ENCODE measurements around the gene ARHGEF11. TPM values are rescaled to one million over a fixed set of nuclear protein-coding genes. Genes with fewer than 3 reads are reported as not detected.
A peak's percentile ranks its signal among the peaks of the same experiment; 100 is the strongest.

The ARHGEF11 gene
- total and polyA plus RNA-seq, 2 experiments from 2014 or later: 25.0 to 26.9 TPM

GRCh38 chr1:156923670-156924477 lies 121.7 kb downstream of the ARHGEF11 start:
- Histone ChIP-seq H2AFZ (no peak overlapping the region), H3K4me2 (peak overlapping the region; percentile 80), H3K27ac (no peak overlapping the region), H3K4me1 (ENCODE audit: insufficient read depth) (peaks cover 27% of the 10 kb centered on the region), H4K20me1 (ENCODE audit: insufficient read depth, poor library complexity, severe bottlenecking) (no peaks in the 10 kb centered on the region), H3K27me3 (peaks cover 89% of the 10 kb centered on the region), H3K9me3 (ENCODE audit: low read depth) (no peaks in the 10 kb centered on the region), H3K36me3 (replicated peaks; ENCODE audit: insufficient read depth, low read depth) (no peaks in the 10 kb centered on the region), H3K9me2 (replicated peaks; ENCODE audit: insufficient read depth) (no peaks in the 10 kb centered on the region), H3K79me2 (no peaks in the 10 kb centered on the region), H3K4me3 (no peak overlapping the region)
- no peak for TF ChIP-seq EZH2phosphoT487 (IDR thresholded peaks at IDR 0.05; ENCODE audit: low read depth, severe bottlenecking, unreplicated experiment)
- TF ChIP-seq EZH2 (IDR thresholded peaks at IDR 0.05; ENCODE audit: borderline replicate concordance): peak; percentile 57
- no peak for DNase-seq (ENCODE audit: low spot score)
- 3% methylated on average over 42 of the region's 64 CpGs for WGBS (ENCODE audit: low lambda C conversion rate, missing lambda C conversion rate)

- H3K27me3 ChIP-seq: peaks cover 85% of the 10 kb centered on the region
Observed at GRCh38 chr1:156922986-156923669, 122.4 kb downstream of the ARHGEF11 start.

GRCh38 chr1:156921053-156921529 lies 124.5 kb downstream of the ARHGEF11 start:
- Histone ChIP-seq H3K27ac (no peak overlapping the region), H3K36me3 (replicated peaks; ENCODE audit: insufficient read depth, low read depth) (no peaks in the 10 kb centered on the region), H3K9me2 (replicated peaks; ENCODE audit: insufficient read depth) (no peaks in the 10 kb centered on the region), H2AFZ (no peak overlapping the region), H3K4me2 (peak overlapping the region; percentile 89), H4K20me1 (ENCODE audit: insufficient read depth, poor library complexity, severe bottlenecking) (no peaks in the 10 kb centered on the region), H3K79me2 (no peaks in the 10 kb centered on the region), H3K9me3 (ENCODE audit: low read depth) (no peaks in the 10 kb centered on the region), H3K27me3 (peaks cover 67% of the 10 kb centered on the region), H3K4me3 (no peak overlapping the region), H3K4me1 (ENCODE audit: insufficient read depth) (peaks cover 19% of the 10 kb centered on the region)
- 64% methylated on average over 7 of the region's 7 CpGs for WGBS (ENCODE audit: low lambda C conversion rate, missing lambda C conversion rate)
- no peak for DNase-seq (ENCODE audit: low spot score)
- TF ChIP-seq EZH2phosphoT487 (IDR thresholded peaks at IDR 0.05; ENCODE audit: low read depth, severe bottlenecking, unreplicated experiment): no peak
- TF ChIP-seq EZH2 (IDR thresholded peaks at IDR 0.05; ENCODE audit: borderline replicate concordance): peak; percentile 10
- no peak for TF ChIP-seq CTCF (IDR thresholded peaks at IDR 0.05; ENCODE audit: poor library complexity)

More at GRCh38 chr1:156922986-156923669, 122.4 kb downstream of the ARHGEF11 start:
- Histone ChIP-seq H3K4me3 (no peak overlapping the region), H3K4me1 (ENCODE audit: insufficient read depth) (peaks cover 27% of the 10 kb centered on the region), H3K4me2 (peak overlapping the region; percentile 80), H3K79me2 (no peaks in the 10 kb centered on the region), H3K9me3 (ENCODE audit: low read depth) (no peaks in the 10 kb centered on the region), H2AFZ (no peak overlapping the region), H4K20me1 (ENCODE audit: insufficient read depth, poor library complexity, severe bottlenecking) (no peaks in the 10 kb centered on the region), H3K27ac (no peak overlapping the region), H3K9me2 (replicated peaks; ENCODE audit: insufficient read depth) (no peaks in the 10 kb centered on the region), H3K36me3 (replicated peaks; ENCODE audit: insufficient read depth, low read depth) (no peaks in the 10 kb centered on the region)
- DNase-seq (ENCODE audit: low spot score): no peak
- peak; percentile 61 for TF ChIP-seq EZH2 (IDR thresholded peaks at IDR 0.05; ENCODE audit: borderline replicate concordance)
- TF ChIP-seq EZH2phosphoT487 (IDR thresholded peaks at IDR 0.05; ENCODE audit: low read depth, severe bottlenecking, unreplicated experiment): no peak
- 13% methylated on average over 11 of the region's 11 CpGs for WGBS (ENCODE audit: low lambda C conversion rate, missing lambda C conversion rate)

DNA sequence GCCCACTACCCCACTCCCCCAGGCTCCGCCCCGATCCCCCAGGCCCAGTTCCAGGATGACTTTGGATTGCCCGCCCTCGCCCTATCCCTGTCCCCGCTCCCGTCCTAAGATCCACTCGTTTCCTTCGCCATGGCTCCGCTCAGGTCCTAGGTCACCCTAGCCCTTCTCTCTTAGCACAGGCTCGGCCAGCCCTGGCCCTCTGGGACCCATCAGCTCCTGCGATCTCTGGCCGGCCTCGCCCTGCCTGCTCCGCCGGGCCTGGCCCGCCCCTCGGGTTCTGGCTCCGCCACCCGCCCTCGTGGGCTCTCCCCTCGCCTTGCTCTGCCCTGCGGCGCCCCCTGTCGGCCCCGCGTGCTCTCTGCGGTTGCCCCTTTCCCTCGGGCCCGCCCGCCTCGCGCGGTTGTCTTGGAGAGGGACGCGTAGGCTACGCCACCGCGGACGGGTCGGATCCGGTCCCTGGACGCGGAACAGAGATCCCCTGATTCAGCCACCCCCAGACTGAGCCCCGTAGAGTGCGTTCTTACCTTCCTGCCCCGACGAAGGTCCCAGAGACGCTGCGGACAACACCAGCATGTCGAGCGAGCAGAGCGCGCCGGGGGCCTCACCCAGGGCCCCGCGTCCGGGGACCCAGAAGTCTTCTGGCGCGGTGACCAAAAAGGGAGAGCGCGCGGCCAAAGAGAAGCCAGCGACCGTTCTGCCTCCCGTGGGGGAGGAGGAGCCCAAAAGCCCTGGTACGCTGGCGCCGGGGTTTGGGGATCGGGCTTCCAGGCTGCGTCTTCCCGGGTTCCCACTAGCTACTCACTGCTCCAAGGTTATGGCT lies 125.1 kb downstream of the ARHGEF11 start, which contains the start of gene LRRC71:
Gene LRRC71 (plus strand): TSS at position 400 of the 820 bp plus-strand sequence. CDS start 172 bp downstream, at position 572.
- Histone ChIP-seq H3K9me3 (ENCODE audit: low read depth) (no peaks in the 10 kb centered on the region), H3K9me2 (replicated peaks; ENCODE audit: insufficient read depth) (no peaks in the 10 kb centered on the region), H3K27me3 (peaks cover 60% of the 10 kb centered on the region), H3K4me1 (ENCODE audit: insufficient read depth) (peaks cover 19% of the 10 kb centered on the region), H2AFZ (peak within 1 kb of the TSS; percentile 52), H3K79me2 (no peaks in the 10 kb centered on the region), H3K36me3 (replicated peaks; ENCODE audit: insufficient read depth, low read depth) (no peaks in the 10 kb centered on the region), H4K20me1 (ENCODE audit: insufficient read depth, poor library complexity, severe bottlenecking) (no peaks in the 10 kb centered on the region), H3K27ac (no peak within 1 kb of the TSS), H3K4me2 (peak within 1 kb of the TSS; percentile 89), H3K4me3 (no peak within 1 kb of the TSS)
- TF ChIP-seq EZH2phosphoT487 (IDR thresholded peaks at IDR 0.05; ENCODE audit: low read depth, severe bottlenecking, unreplicated experiment): peak; percentile 23
- peak; percentile 98 for TF ChIP-seq CTCF (IDR thresholded peaks at IDR 0.05; ENCODE audit: poor library complexity)
- TF ChIP-seq EZH2 (IDR thresholded peaks at IDR 0.05; ENCODE audit: borderline replicate concordance): peak; percentile 86
- peak; percentile 94 for DNase-seq (ENCODE audit: low spot score)
- WGBS (ENCODE audit: low lambda C conversion rate, missing lambda C conversion rate): 6% methylated on average over 45 of the region's 71 CpGs

Measured in hepatocyte (in vitro differentiated cells).